SK-N-MC (cell line): Measurements from ENCODE around the gene SENP8.
A peak's percentile ranks its signal among the peaks of the same experiment; 100 is the strongest.

ENCODE experiments used
- DNase-seq: peaks from one replicate; pipeline ENCODE4 v3.0.0-alpha.2; 2011; ENCODE audit warnings: low read depth, low spot score
- H3K27ac ChIP-seq: fragments of 200-600 bp; sonication (generic); 2 replicates; pipeline ENCODE4 v1.5.1; 2016; ENCODE audit warnings: mixed run types
- H3K36me3 ChIP-seq: fragments of 200-600 bp; sonication (generic); 2 replicates; pipeline ENCODE4 v1.6.1; 2017; ENCODE audit warnings: antibody characterized with exemption, low read length, mixed read lengths; ENCODE audit not compliant: insufficient read depth
- H3K4me3 ChIP-seq: fragments of 200-600 bp; sonication (generic); 2 replicates; pipeline ENCODE4 v1.5.1; 2016
- H3K9ac ChIP-seq: fragments of 200-600 bp; sonication (generic); 2 replicates; pipeline ENCODE4 v1.8.0; 2017; ENCODE audit warnings: mixed run types, mixed read lengths; ENCODE audit not compliant: insufficient read length
- H3K9me3 ChIP-seq: fragments of 200-600 bp; sonication (generic); 2 replicates; pipeline ENCODE4 v1.6.1; 2017; ENCODE audit warnings: low read depth, mild to moderate bottlenecking, antibody characterized with exemption, low read length, moderate library complexity, mixed read lengths
- EZH2 ChIP-seq: fragments of 200-600 bp; sonication (generic); IDR thresholded peaks from one replicate; pipeline ENCODE4 v1.6.1; 2017; ENCODE audit warnings: antibody characterized with exemption
- FOXP2 ChIP-seq: optimal IDR thresholded peaks from 2 replicates; pipeline ENCODE3; 2011; ENCODE audit warnings: mild to moderate bottlenecking, moderate library complexity; ENCODE audit not compliant: insufficient read depth; ENCODE audit errors: extremely low read length, control extremely low read depth
- POLR2AphosphoS5 ChIP-seq: IDR thresholded peaks from 2 replicates; pipeline ENCODE4 v1.6.1; 2012; ENCODE audit warnings: mild to moderate bottlenecking, low read depth, low read length, borderline replicate concordance

Gene SENP8

DNA sequence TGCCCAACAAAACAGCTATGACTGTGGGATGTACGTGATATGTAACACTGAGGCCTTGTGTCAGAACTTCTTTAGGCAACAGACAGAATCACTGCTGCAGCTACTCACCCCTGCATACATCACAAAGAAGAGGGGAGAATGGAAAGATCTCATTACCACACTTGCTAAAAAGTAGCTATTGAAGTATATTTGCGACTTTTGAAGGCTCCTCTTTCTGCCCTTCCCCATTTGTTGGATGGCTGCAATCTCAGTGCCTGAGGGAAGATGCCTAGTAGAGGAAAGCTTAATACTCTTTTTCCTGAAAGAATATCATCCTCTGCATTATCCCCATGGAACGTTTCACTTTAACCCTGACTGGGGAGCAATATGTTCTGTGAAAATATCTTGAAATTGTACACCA, 21.9 kb downstream of the SENP8 start:
- no peak for DNase-seq
- Histone ChIP-seq H3K9me3 (no peaks in the 10 kb centered on the region), H3K27ac (peak overlapping the region; percentile 32; the same call in 1 of the 2 replicates), H3K4me3 (no peak overlapping the region), H3K36me3 (no peaks in the 10 kb centered on the region), H3K9ac (no peak overlapping the region)
- TF ChIP-seq POLR2AphosphoS5 (no peak), FOXP2 (no peak), EZH2 (no peak)

DNA sequence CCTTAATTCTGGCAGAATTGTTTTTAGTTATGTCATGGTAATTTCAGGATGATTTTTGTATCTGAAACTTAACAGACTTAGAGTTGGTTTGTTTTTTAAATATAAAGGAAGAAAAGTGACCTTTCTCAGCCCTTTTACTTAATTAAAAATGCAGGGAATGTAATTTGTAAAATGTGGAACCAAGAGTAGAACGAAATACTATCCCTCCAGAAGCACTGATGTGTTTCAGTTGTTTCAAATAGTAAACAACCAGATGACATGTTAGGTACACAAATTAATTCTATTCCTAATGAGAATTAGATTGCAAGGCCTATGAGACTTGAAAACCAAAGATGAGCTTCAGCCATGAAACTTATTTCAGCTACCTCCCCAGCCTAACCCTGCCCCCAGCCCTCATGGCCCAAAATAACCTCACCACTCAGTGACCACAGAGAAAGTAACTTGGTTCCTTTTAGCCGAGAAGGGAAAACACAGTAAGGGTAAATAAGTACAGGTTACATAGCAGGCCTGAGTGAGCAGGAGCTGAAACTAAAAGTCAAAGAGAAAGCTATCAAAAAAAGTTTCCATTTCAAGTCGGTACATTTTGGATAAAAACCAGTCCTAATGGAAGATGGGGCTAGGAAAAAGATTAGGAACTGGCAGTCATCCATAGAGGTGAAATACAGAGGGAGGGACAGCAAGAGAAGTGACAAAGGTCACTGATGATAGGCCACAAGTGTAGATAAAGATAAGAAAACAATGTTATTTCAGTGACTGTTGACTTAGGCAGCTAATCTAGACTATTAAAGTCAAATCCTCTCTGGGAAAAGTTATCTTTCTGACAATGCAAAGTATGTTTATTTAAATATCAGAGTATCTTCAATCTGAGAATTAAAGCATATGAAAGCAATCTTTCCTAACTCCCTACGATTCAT, 23.2 kb downstream of the SENP8 start:
- no peak for DNase-seq
- H3K9ac ChIP-seq: no peak overlapping the region
- TF ChIP-seq FOXP2: no peak
- no peak for TF ChIP-seq EZH2
- no peak for TF ChIP-seq POLR2AphosphoS5
- H3K4me3 ChIP-seq: no peak overlapping the region
- no peak overlapping the region for H3K27ac ChIP-seq
- no peaks in the 10 kb centered on the region for H3K9me3 ChIP-seq
- no peaks in the 10 kb centered on the region for H3K36me3 ChIP-seq

GRCh38 chr15:72146221-72146620, 28.0 kb downstream of the SENP8 start:
- DNase-seq: no peak
- TF ChIP-seq POLR2AphosphoS5 (no peak), EZH2 (no peak), FOXP2 (no peak)
- Histone ChIP-seq H3K9ac (no peak overlapping the region), H3K27ac (no peak overlapping the region), H3K36me3 (no peaks in the 10 kb centered on the region), H3K4me3 (no peak overlapping the region), H3K9me3 (no peaks in the 10 kb centered on the region)

DNA sequence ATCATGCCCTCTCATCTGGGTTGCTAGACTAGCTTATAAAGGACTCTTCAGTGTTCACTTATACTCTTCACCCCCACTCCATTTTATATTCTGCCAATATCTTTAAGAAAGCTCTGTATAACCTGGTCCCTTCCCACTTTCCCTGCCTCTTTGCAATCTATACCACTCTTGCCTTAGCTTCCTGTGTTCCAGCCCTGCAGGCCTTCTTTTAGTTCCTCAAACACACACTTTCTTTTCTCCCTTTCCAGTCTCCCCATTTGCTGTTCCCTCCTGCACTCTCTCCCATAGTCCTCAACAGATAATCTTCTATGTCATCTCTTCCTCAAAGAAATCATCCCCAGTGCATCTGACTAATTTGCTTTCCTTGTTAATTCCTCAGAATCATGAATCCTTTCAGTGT, 28.7 kb downstream of the SENP8 start:
- H3K4me3 ChIP-seq: no peak overlapping the region
- no peak overlapping the region for H3K9ac ChIP-seq
- H3K36me3 ChIP-seq: no peaks in the 10 kb centered on the region
- no peak overlapping the region for H3K27ac ChIP-seq
- no peak for DNase-seq
- TF ChIP-seq POLR2AphosphoS5: no peak
- no peak for TF ChIP-seq FOXP2
- TF ChIP-seq EZH2: no peak
- no peaks in the 10 kb centered on the region for H3K9me3 ChIP-seq

DNA sequence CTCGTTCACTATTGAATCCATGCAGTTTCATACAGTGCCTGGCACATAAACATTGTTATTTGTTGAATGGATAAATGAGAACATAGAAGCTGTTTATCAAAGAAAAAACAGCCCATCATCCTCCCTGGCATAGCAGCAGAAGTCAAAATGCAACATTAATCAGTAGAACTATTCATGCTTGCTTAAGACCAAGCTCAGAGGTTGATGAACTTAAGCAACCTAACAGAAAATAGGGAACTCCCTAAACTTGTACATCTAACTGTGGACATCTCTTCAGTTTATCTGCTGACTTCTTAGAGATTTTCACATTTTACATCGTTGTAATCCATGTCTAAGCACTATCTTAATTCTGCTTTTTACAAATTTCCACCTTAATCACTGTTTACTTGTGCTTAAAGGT, 29.2 kb downstream of the SENP8 start:
- Histone ChIP-seq H3K9ac (no peak overlapping the region), H3K27ac (no peak overlapping the region), H3K36me3 (no peaks in the 10 kb centered on the region), H3K9me3 (no peaks in the 10 kb centered on the region), H3K4me3 (no peak overlapping the region)
- TF ChIP-seq POLR2AphosphoS5 (no peak), EZH2 (no peak), FOXP2 (no peak)
- no peak for DNase-seq

- no peak overlapping the region for H3K27ac ChIP-seq
- no peak for DNase-seq
- H3K9ac ChIP-seq: no peak overlapping the region
- H3K9me3 ChIP-seq: no peaks in the 10 kb centered on the region
- no peaks in the 10 kb centered on the region for H3K36me3 ChIP-seq
- H3K4me3 ChIP-seq: no peak overlapping the region
- TF ChIP-seq EZH2: no peak
These were observed 35.2 kb downstream of the SENP8 start for GRCh38 chr15:72153269-72154000.

DNA sequence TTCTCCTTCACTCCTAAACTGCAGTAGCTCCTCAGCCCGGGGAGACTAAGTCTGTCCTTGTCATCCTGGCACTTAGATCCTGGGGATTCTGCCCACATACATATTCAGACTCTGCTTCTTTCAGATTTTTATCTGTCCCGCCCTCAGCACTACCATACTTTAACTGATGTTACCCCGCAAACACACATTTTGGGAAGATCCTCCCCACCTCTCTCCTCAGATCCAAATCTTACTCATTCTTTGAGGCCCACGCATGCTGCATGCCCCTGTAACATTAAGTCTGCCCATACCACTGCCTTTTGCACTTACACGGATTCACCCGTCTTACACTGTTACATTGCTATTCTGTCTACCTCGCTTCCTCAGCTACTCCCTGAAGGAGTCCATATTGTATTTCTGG, 36.1 kb downstream of the SENP8 start:
- Histone ChIP-seq H3K4me3 (no peak overlapping the region), H3K36me3 (no peaks in the 10 kb centered on the region), H3K9ac (no peak overlapping the region), H3K27ac (no peak overlapping the region), H3K9me3 (no peaks in the 10 kb centered on the region)
- no peak for TF ChIP-seq EZH2
- TF ChIP-seq POLR2AphosphoS5: no peak
- no peak for TF ChIP-seq FOXP2
- DNase-seq: no peak

DNA sequence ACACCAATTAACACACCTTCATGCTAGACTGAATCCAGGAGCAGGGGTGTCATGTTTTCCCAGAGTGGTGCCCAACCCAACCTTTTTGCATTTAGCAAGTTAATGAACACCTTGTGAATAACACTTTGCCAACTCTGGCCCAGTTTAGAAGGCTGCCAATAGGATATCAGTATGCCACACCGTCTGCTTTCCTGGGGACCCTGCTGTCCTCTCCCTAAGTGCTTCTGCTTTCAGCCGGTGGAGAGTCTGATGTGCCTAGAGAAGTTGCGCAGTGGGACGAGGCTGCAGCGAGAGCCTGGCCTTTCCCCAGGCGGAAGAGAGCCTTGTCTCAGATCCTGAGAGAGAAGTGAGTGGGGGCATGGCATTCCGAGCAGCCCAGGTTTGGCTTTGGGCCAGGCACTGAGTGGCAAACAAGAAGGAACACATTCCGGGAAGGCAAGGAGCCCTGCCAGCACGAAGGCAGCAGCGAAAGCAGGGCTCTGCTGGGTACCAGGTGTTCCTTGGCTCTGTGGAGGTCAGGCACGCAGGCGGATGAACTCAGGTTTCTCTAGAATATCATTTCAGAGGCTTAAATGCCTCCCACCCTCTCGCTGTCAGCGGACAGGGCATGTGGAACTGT, 36.9 kb downstream of the SENP8 start:
- H3K9ac ChIP-seq: no peak overlapping the region
- no peaks in the 10 kb centered on the region for H3K36me3 ChIP-seq
- no peak for TF ChIP-seq POLR2AphosphoS5
- no peak for TF ChIP-seq EZH2
- no peak for TF ChIP-seq FOXP2
- DNase-seq: no peak
- H3K4me3 ChIP-seq: no peak overlapping the region
- H3K27ac ChIP-seq: no peak overlapping the region
- no peaks in the 10 kb centered on the region for H3K9me3 ChIP-seq
